Peyer's patch (tissue), 4 donors: Measurements from ENCODE around the gene PCNA.

Experiments used
- POLR2A ChIP-seq, 2 donors: fragments of 450-650 bp; IDR thresholded peaks; one replicate each; pipeline ENCODE4 v1.5.1; 2017; ENCODE audit warnings: antibody characterized with exemption in 2 of 2, mild to moderate bottlenecking in 2 of 2, moderate library complexity in 2 of 2
- TF ChIP-seq, protein P1 (sequence below), 6 experiments: fragments of 450-650 bp in 4 of 6; fragments of 200-600 bp in 2 of 6; sonication (generic) in 1 of 6; IDR thresholded peaks; one replicate each; pipeline ENCODE4 v1.5.1; 2017 to 2019; ENCODE audit warnings: antibody characterized with exemption in 6 of 6, mild to moderate bottlenecking in 3 of 6, moderate library complexity in 1 of 6

DNA sequence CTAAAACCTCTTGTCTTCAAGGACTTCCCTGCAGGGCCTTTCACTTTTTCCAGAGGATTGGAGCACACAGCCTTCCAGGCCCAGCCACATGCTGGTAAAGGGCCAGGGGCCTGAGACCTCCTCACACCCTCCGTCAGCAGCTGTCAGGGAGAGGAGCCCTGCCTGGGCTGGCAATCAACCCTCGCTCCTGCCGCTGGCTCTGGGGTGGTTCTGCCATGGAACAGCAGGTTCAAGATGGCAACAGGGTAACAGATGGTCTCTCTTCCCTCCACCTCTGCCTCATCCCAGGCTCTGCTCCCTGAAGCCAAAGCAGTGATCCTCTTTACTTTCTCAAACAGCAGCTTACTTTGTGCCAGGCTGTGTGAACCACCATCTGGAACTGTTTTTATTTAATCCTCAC, 23.8 kb downstream of the PCNA start:
- TF ChIP-seq, protein P1, sequence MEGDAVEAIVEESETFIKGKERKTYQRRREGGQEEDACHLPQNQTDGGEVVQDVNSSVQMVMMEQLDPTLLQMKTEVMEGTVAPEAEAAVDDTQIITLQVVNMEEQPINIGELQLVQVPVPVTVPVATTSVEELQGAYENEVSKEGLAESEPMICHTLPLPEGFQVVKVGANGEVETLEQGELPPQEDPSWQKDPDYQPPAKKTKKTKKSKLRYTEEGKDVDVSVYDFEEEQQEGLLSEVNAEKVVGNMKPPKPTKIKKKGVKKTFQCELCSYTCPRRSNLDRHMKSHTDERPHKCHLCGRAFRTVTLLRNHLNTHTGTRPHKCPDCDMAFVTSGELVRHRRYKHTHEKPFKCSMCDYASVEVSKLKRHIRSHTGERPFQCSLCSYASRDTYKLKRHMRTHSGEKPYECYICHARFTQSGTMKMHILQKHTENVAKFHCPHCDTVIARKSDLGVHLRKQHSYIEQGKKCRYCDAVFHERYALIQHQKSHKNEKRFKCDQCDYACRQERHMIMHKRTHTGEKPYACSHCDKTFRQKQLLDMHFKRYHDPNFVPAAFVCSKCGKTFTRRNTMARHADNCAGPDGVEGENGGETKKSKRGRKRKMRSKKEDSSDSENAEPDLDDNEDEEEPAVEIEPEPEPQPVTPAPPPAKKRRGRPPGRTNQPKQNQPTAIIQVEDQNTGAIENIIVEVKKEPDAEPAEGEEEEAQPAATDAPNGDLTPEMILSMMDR (IDR thresholded peaks at IDR 0.05) = no peak
- no peak for TF ChIP-seq POLR2A (IDR thresholded peaks at IDR 0.05)
